ENCODE data around the gene LITAFD.
"Not testable (repeated sequence)": the region's sequence is repeated elsewhere in the genome, so short reads cannot be mapped to it uniquely, and the experiment has no call there.

Gene LITAFD

DNA sequence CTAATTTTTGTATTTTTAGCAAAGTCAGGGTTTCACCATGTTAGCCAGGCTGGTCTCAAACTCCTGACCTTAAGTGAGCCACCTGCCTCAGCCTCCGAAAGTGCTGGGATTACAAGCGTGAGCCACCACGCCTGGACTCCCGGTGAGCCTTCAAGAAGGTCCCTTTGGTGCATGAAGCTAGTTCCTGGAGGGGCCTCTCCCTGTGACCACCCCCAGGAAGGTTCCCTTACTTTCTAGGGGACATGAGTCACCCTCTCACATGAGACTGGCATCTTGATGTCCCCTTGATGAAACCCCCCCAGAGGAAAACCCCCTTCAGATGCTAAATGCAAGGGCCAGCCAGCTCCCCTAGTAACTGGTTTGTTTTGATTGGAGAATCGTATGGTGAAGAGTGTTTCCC, 26.2 kb upstream of the LITAFD start:
- DNase-seq (ENCODE audit: low spot score), result no peak

DNA sequence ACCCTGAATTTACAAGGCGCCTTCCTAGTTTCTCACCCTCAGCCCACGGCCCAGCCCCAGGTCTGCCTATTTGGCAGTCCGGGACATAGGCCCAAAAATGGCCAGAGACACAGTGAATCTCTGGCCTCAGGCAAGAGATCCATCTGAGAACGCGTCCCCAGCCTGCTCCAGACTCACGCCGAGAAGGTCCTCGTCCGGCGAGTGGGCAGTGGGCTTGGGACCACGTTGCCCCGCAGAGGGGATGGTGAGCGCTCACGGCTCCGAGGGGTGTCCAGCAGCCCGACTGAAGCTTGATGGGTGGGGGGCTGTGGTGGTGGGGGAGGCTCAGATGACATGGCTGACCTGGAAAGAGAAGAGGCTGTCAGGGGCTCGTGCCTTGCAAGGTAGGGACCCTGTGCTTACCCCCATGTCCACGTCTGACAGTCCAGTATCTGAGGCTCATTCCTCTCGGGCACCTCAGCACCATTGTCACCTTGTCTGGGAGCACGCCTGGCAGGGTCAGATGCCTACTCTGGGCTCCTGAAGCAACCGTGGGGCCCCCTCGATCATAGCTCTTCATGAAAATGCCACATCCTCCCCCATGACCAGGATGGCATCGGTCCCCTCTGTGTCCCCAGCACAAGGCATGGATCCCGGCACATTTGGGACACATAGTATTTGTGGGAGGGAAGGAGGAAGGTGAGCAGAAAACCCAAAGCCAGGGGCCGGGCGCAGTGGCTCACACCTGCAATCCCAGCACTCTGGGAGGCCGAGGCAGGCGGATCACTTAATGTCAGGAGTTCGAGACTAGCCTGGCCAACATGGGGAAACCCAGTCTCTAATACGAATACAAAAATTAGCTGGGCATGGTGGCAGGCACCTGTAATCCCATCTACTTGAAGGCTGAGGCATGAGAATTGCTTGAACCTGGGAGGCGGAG, 22.9 kb upstream of the LITAFD start:
- no peak for DNase-seq (ENCODE audit: low spot score)

DNA sequence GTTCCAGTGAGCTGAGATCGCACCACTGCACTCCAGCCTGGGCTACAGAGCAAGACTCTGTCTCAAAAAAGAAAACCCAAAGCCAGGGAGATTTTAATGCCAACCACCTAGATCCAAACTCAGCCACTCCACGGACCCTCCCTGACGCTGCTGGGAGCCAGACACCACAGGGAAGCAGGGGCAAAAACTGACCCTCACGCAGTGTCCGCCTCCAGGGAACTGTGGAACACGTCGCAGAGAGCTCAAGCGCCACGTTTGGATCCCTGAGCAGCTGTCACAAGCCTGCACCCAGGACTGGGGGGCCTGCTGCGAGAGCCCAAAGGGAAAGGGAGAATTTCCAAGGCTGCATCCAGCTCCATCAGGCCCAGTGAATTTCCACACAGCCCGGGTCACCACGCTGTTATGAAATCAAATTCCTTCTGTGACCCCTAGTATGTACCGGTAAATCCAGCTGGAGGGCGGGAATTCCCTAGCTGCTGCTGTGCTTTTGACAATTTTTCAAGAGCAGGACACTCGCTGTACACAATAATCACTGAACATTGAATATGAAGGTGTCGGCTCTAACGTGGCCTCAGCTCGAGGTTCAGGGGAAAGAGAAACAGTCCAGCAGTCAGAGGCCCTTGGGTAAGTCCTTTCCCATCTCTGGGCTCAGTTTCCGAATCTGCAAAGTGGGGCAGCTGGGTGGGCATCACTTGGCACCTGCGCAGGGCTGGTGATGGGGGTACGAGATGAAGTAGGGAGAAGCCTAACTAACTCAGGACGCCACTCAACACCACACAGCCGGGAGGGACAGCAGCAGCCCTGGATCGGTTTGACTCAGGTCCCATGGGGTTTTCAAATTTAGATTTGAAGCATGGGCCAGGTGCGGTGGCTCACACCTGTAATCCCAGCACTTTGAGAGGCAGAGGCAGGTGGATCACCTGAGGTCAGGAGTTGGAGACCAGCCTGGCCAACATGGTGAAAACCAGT, 22.0 kb upstream of the LITAFD start:
- DNase-seq (ENCODE audit: low spot score), result no peak

DNA sequence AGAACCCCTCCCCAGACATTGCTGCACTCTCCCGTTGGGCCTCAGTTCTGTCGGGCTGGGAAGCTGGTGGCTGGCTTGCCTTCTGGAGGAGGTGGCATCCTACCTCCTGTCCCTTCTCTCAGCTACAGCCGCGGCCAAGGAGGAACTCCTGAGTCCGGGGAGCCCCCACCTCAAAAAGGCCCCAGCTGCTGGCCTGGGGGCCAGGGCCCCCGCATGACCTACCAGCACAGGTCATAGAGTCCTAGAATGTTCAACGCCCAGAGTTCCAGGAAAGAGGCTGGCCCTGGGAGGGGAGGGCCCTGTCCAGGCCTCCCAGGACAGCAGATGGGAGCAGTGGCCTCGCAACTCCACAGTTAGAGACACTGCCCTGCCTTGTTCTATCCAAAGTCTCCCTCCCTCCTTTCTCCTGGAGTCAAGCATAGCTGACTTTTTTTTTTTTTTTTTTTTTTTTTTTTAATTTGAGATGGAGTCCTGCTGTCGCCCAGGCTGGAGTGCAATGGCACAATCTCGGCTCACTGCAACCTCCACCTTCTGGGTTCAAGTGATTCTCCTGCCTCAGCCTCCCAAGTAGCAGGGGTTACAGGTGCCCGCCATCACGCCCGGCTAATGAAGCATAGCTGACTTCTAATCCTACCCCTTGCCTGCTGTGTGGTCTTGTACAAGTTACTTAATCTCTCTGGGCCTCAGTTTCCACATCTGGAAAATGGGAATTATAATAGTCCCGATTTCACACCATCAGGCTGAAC, 20.4 kb upstream of the LITAFD start:
- DNase-seq (ENCODE audit: low spot score), result peak; percentile 20

DNA sequence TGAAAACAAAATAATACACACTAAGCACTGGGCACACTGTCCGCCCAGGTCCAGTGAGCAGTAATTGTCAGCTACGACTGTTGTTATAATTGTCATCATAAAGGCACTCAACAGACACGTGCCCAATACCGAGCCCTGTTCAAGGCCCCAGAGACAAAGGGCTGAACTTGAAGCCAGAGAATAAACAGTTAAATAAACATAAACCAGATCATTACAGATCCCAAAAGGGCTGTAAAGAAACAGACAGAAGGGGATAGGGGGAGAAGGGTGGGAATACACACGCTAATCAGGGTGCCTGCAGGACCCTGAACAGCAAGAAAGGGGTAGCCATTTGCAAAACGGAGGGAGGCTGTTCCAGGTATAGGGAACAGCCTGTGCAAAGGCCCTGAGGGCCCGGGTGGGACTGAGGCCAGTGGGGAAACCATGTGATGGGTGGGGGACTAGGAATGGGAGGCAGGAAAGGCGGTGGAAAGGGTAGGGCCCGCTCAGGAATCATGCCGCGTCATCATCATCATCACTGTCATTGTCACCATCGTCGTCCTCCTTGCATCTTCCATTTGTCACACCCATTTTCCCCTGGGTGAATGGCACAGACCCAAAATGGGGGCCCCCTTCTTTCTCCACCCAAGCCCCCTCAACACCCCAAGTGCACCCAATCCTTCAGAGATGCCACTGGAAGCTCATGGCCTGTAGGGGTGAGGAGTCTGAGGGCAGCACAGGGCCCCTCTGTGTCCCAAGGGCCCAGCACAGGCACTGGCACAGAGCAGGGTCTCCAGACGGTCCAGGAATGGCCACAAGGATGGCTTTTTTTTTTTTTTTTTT, 19.6 kb upstream of the LITAFD start:
- DNase-seq (ENCODE audit: low spot score), result no peak

DNA sequence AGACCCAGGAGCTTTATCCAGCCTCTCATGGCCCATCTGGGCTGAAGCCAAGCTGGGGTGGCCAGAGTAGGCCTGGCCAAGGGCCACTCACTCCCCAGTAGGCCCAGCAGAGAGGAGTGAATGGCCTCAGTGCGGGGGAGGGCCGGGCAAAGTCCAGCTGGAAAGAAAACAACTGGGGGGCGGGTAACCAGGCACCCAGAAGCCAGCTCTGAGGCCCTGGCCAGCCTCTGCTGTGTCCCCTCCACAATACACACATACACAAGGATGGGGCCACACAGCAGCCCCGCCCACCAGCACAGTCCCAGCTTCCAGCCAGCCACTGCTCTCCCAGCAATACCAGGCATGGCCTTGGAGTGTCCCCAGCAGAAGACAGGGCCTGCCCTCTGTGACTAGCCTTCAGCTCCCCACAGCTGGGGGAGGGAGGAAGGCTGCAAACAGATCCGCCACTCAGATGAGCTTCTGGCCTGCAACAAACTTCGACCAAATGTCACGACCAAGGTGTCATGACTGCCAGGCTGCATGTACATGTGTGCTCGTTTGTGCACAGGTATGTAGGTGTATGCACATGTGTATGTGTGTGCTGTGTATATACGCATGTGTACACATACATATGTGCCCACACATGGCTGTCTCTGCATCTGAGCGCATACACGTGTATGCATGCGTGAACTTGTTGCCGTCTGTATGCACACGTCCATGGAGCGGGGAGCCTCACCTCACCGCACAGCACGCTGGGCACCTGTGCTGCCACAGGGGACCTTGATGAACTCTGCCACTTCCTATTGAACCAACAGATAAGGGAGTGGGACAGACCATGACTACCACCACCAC, 18.3 kb upstream of the LITAFD start:
- DNase-seq (ENCODE audit: low spot score), result peak; percentile 42

DNA sequence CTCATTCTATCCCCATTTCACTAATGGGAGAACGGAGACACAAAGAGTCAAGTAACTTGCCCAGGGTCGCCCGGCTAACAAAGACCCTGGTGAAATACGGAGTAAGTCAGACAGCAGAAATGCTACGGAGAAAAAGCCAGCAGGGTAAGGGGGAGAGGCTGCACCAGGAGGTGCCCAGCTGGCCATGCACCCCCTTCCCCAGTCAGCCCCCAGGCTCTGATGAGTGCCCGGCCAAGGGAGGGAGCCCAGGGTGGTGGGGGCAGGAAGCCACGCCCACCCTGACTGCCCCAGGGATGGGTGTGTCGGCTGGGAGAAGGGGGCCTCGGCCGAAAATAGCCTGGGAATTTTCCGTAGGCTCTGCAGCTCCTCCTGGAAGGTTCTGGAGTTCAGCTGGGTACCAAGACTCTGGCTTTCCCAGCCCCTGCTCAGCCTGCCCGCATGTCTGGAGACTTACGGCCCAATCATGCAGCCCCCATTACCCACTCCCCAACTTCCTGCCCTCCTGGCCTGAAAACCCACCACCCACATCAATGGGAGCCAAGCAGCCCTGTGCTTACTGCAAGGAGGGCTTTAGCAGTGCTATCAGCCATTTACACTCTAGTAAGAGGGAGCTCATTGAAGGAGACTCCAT, 17.6 kb upstream of the LITAFD start:
- DNase-seq (ENCODE audit: low spot score), result no peak

DNA sequence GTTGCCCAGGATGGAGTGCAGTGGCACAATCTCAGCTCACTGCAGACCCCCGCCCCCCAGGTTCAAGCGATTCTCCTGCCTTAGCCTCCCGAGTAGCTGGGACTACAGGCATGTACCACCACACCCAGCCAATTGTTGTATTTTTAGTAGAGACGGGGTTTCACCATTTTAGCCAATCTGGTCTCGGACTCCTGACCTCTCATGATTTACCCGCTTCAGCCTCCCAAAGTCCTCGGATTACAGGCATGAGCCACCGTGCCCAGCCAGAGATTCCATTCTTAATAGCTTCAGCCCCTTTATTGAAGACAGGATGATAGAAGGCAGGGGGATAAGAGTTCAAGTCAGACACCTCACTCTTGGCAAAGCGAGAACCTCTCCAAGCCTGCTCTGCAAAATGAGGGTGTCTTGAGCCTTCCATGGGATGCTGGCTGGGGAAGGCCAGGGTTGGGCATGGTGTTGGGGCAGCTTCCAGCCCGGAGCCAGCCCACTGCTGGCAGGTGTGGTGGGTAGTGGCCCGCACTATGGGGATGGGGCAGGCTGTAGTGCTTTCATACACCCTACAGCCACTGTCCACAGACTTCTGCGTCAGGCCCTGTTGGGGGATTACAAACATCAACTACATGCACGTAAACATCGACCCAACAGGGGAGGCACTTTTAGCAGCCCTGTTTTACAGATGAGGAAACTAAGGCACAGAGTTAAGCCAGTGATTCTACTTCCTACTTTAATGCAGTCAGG, 16.8 kb upstream of the LITAFD start:
- no peak for DNase-seq (ENCODE audit: low spot score)

DNA sequence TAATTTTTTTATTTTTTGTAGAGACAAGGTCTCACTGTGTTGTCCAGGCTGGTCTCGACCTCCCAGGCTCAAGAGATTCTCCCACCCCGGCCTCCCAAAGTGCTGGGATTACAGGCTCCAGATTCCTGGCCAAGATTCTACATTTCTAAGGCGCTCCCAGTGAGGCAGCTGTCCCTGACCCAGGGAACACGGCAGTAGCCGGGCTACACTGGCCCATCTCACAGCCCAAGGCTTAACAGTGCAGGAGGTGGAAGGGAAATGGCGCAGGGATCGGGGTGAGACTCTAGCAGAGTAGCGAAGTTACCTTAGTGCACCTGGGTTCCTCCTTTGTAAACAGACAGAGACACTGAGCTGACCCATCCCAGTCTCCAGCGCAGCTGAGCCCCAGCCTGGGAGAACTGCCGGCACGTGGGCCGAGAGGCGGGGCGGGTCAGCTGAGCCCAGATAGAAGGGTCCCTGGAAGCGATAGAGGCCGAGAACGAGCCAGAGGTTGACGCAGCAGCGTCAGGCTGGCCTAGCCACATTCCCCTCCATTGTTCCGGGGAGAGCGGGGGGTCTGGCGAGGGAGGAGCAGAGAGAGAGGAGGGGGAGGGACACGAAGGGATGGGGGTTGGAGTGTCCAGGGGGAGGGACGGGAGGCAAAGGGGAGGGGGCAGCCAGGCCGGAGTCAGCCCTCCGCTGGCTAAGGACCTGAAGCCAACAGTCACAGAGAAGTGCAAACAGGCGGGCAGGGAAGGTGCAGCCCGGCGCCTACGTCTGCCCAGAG, 15.8 kb upstream of the LITAFD start:
- DNase-seq (ENCODE audit: low spot score), result no peak

DNA sequence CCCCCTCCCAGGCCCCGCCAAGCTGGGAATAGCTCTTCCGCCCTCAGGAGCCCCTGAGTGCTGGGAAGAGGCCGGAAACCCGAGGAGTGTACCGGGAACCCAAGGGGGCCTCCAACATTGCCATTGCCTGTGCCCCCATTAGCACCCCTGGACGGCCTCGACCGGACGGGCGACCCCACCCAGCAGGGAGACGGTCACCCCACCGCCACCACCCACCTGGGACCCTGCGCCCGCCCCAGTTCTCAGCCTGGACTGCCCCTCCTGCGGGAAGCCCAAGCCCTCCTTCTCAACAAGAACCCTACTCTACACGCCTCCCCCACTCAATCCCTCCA, 15.3 kb upstream of the LITAFD start:
- no peak for DNase-seq (ENCODE audit: low spot score)

DNA sequence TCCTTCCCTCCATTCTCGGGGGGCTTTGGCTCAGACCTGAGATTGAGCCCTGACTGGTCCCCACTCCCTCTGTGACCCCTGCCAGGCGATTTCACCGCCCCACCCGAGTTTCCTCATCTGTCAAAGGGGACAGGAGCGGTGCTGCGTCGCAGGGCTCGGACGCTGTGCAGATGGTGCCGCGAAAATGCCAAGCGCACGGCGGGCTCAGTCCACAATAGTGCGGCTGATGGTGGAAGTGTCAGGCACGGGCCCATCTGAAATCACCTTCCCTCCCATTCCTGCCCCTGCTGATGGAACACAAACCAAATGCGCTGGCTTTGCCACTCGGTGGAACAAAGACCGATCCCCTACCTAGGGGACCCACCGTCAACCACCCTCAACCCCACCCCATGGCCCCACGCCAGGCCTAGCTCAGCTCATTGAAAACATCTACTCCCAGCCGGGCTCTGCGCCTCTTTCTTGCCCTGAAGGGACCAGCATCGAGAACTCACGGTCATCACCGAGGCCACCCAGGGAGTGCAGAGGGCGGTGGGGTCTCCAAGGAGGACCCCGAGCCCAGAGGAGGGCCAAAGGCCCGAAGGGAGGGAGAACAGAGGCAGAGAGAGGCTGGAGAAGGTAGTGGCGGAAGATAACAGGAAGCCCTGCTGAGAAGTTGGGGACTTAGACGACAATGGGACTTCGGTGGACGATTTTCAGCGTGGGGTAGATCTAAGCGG, 14.8 kb upstream of the LITAFD start:
- DNase-seq (ENCODE audit: low spot score), result no peak

DNA sequence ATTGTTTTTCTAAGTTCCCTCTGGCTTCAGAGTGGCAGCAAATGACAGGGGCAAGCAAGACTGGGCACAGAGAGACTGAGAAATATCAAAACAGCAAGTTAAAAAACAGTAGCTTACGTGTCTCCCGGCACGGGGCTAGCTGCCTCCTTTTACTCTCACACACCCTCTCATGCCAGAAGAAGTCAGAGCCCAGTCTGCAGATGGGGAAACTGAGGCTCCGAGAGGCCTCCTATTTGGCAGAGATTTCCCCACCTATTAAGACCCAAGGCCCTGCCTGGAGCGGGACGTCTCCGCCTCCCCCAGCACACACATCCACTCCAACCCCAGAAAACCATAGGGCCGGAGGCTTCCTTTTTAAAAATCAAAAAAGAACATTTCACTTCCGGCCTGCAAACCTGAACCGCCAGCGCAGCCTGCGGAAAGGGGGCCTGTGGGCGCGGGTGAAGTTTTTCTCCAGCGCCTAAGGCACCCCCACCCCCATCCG, 14.2 kb upstream of the LITAFD start:
- no peak for DNase-seq (ENCODE audit: low spot score)

DNA sequence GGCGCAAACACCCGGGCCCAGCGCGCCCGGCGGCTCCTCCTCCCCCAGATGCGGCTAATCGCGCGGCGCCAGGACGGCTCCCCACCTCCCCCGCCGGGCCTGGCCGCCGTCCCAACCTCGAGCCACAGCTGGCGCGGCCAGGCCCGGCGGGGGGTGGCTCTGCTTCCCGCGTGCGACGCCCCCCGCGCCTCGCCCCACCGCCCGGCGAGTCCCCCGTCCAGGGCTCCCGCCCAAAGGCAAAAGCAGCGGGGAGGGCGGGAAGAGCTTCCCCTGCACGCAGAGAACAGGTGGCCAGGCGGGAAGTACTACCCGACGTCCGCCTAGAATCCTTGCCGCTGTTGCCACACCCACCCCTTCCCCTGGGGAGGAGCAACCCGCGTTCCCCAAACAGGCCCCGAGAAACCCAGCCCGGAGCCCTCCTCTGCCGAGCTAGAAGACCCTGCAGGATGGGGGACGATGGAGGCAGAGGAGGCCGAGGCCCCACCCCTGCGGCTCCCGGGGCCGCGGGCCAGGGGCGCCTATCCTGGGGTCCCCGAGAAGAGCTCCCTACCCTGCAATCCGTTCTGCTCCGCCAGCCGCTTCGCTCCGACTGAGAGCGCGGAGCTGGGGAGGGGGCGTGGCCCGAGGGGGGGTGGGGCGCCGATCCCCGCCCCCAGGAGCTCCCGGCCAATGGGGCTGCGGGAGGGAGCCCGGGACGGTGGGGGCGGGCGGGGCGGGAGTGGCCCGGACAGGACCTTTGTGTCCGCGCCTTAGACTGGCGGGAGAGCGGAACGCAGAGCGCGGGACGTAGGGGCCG, 13.5 kb upstream of the LITAFD start, which contains the start of gene CARHSP1:
CARHSP1 (minus strand) TSS at position 591 of the 796 bp plus-strand sequence. CDS start 9,678 bp downstream, outside the sequence.
- peak; percentile 76 for DNase-seq (ENCODE audit: low spot score)

DNA sequence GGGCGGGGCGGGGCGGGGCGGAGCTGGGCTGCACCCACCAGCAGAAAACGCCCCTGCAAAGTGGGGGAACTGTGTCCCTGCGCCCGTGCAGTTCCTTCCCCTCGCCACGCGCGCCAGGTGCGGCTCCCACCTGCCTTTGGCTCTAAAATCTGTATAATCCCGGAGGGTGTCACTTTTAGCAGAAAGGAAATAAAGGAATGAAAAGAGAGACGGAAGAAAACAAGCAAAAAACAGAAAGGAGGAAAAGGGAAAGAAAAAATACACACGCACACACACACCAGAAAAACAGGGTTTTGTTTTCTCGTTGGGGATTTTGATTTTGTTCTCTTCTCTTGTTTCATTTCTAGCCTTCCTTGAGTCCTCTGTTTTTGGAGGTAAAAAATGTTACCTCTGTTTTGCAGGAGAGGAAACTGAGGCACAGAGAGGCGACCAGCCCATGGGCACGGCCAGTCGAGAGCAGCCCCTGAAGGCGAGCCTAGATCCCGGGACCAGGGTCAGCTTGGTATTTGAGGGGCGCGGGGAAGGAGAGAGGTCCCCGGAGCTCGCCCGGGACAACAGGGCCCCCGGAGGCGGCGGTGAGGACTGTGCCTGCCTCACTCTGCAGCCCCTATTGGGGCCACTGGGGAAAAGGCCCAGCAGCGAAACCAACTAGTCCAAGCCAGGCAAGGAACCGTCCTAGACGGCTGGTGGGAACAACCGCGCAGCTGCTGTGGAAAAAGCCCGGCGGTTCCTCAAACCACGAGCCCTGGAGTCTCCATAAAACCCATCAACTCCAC, 12.8 kb upstream of the LITAFD start:
- no peak for DNase-seq (ENCODE audit: low spot score)

DNA sequence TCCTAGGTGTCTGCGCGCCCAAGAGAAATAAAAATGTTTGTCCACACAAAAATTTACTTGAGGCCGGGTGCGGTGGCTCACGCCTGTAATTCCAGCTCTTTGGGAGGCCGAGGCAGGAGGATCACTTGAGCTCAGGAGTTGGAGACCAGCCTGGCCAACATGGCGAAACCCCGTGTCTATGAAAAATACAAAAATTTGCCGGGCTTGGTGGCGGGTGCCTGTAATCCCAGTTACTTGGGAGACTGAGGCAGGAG, 12.2 kb upstream of the LITAFD start:
- not testable (repeated sequence) for DNase-seq (ENCODE audit: low spot score)

DNA sequence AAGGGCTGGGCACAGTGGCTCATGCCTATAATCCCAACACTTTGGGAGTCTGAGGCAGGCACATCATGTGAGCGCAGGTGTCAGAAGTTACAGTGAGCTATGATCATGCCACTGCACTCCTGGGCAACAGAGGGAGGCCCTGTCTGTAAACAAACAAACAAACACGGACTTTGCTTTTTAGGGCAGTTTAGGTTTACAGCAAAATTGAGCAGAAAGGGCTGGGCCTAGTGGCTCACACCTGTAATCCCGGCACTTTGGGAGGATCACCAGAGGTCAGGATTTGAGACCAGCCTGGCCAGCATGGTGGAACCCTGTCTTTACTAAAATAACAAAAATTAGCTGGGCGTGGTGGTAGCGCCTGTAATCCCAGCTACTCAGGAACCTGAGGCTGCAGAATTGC, 10.1 kb upstream of the LITAFD start:
- no peak for DNase-seq (ENCODE audit: low spot score)
